Ascending aorta (tissue), 2 donors: ENCODE data around the gene NUFIP1. TPM values are rescaled to one million over a fixed set of nuclear protein-coding genes. Genes with fewer than 3 reads are reported as not detected.
A peak's percentile ranks its signal among the peaks of the same experiment; 100 is the strongest.

ENCODE experiments used
- DNase-seq, 2 donors: peaks; one replicate each; pipeline ENCODE4 v3.0.0-alpha.2; 2019; ENCODE audit warnings: low spot score in 2 of 2
- H3K27ac ChIP-seq, 2 donors: fragments of 200-600 bp; sonication (generic); one replicate each; pipeline ENCODE4 v1.5.1; 2016 to 2017; ENCODE audit warnings: mild to moderate bottlenecking in 1 of 2
- H3K27me3 ChIP-seq: fragments of 200-600 bp; sonication (generic); one replicate; pipeline ENCODE4 v1.5.1; 2017
- H3K36me3 ChIP-seq, 2 donors: fragments of 200-600 bp; sonication (generic); one replicate each; pipeline ENCODE4 v1.5.1; 2016
- H3K4me1 ChIP-seq, 2 donors: fragments of 200-600 bp; sonication (generic); one replicate each; pipeline ENCODE4 v1.5.1; 2016 to 2017; ENCODE audit warnings: mild to moderate bottlenecking in 1 of 2
- H3K4me3 ChIP-seq, 2 donors: fragments of 200-600 bp; sonication (generic); one replicate each; pipeline ENCODE4 v1.5.1; 2016 to 2017; ENCODE audit warnings: mild to moderate bottlenecking in 1 of 2
- H3K9me3 ChIP-seq, 2 donors: fragments of 200-600 bp; sonication (generic); one replicate each; pipeline ENCODE4 v1.5.1; 2016
- CTCF ChIP-seq, 3 experiments: fragments of 200-600 bp in 2 of 3; fragments of 450-650 bp in 1 of 3; sonication (generic) in 2 of 3; IDR thresholded peaks; one replicate each; pipeline ENCODE4 v1.5.1; 2016 to 2019; ENCODE audit warnings: antibody characterized with exemption in 3 of 3, mild to moderate bottlenecking in 1 of 3, moderate library complexity in 1 of 3
- intact Hi-C: fragments of 100-400 bp; cut with DNase I; formaldehyde crosslinking; loops from one replicate; pipeline ENCODE4 v1.15.1; 2023
- total RNA-seq: library from RNA; depleted of rRNA; stranded (reverse); fragments of >200 nt; gene quantifications from one replicate; pipeline ENCODE4 v1.1.0, GENCODE V29; 2016

The NUFIP1 gene
- total RNA-seq, 1 donor from 2014 or later = 3.1 TPM

- Histone ChIP-seq H3K9me3 (no peaks in the 10 kb centered on the region), H3K4me3 (peak overlapping the region; percentile 41 to 60), H3K27ac (peak overlapping the region; percentile 98), H3K36me3 (no peaks in the 10 kb centered on the region), H3K27me3 (no peaks in the 10 kb centered on the region), H3K4me1 (peaks cover 21 to 45% of the 10 kb centered on the region in 2 donors)
- TF ChIP-seq CTCF (IDR thresholded peaks at IDR 0.05) = peak; percentile 86 to 95 (median 89)
- peak; percentile 79 to 97 for DNase-seq
- intact Hi-C loops = loop anchor here (1.0 to 5.0 kb wide), 5 partner anchors 14 to 424 kb away; partner anchors contain the start of gene TPT1
These were observed 70.8 kb downstream of the NUFIP1 start for GRCh38 chr13:44918326-44919103.

GRCh38 chr13:44917589-44918325, 71.5 kb downstream of the NUFIP1 start:
- Histone ChIP-seq H3K9me3 (no peaks in the 10 kb centered on the region), H3K4me3 (peak overlapping the region; percentile 42 to 60), H3K4me1 (peaks cover 21 to 38% of the 10 kb centered on the region in 2 donors), H3K27me3 (no peaks in the 10 kb centered on the region), H3K36me3 (no peaks in the 10 kb centered on the region), H3K27ac (peak overlapping the region; percentile 98)
- intact Hi-C loops = loop anchor here (1.0 to 5.0 kb wide), 5 partner anchors 13 to 425 kb away; partner anchors contain the start of gene TPT1
- DNase-seq = peak; percentile 82 to 97
- TF ChIP-seq CTCF (IDR thresholded peaks at IDR 0.05) = peak; percentile 53 to 81 (median 62)

- no peaks in the 10 kb centered on the region for H3K27me3 ChIP-seq
- intact Hi-C loops = no loop called here
- H3K27ac ChIP-seq = no peak overlapping the region
- no peak overlapping the region for H3K4me3 ChIP-seq
- TF ChIP-seq CTCF (IDR thresholded peaks at IDR 0.05) = no peak
- H3K36me3 ChIP-seq = no peaks in the 10 kb centered on the region
- no peaks in the 10 kb centered on the region for H3K4me1 ChIP-seq
- no peak for DNase-seq
- H3K9me3 ChIP-seq = no peaks in the 10 kb centered on the region
These were observed 76.8 kb downstream of the NUFIP1 start for GRCh38 chr13:44912278-44913016.

GRCh38 chr13:44908712-44909111, 80.6 kb downstream of the NUFIP1 start:
- no peak overlapping the region for H3K27ac ChIP-seq
- TF ChIP-seq CTCF (IDR thresholded peaks at IDR 0.05) = no peak
- no peaks in the 10 kb centered on the region for H3K36me3 ChIP-seq
- H3K4me1 ChIP-seq = peaks cover 17 to 27% of the 10 kb centered on the region in 2 donors
- no peak overlapping the region for H3K4me3 ChIP-seq
- no peaks in the 10 kb centered on the region for H3K9me3 ChIP-seq
- intact Hi-C loops = loop anchor here (5.0 kb wide), 2 partner anchors 66 to 136 kb away; no protein-coding TSS in a partner anchor
- no peak for DNase-seq
- no peaks in the 10 kb centered on the region for H3K27me3 ChIP-seq

- no peak overlapping the region for H3K27ac ChIP-seq
- intact Hi-C loops = loop anchor here (5.0 kb wide), 2 partner anchors 66 to 136 kb away; no protein-coding TSS in a partner anchor
These were observed 81.0 kb downstream of the NUFIP1 start for GRCh38 chr13:44908266-44908665.

More at GRCh38 chr13:44908266-44908665, 81.0 kb downstream of the NUFIP1 start:
- Histone ChIP-seq H3K36me3 (no peaks in the 10 kb centered on the region), H3K4me3 (no peak overlapping the region), H3K27me3 (no peaks in the 10 kb centered on the region), H3K9me3 (no peaks in the 10 kb centered on the region), H3K4me1 (peaks cover 20 to 31% of the 10 kb centered on the region in 2 donors)
- no peak for TF ChIP-seq CTCF (IDR thresholded peaks at IDR 0.05)
- no peak for DNase-seq
